GM12892 (cell line): ENCODE measurements around the gene NFIC.

Source experiments
- POLR2A ChIP-seq: IDR thresholded peaks from 2 replicates; pipeline ENCODE4 v1.6.1; 2011; ENCODE audit warnings: low read depth, low read length, control low read depth
- POLR2AphosphoS5 ChIP-seq: IDR thresholded peaks from 2 replicates; pipeline ENCODE4 v1.6.1; 2011; ENCODE audit warnings: low read depth, low read length, control low read depth
- TAF1 ChIP-seq: IDR thresholded peaks from 2 replicates; pipeline ENCODE4 v1.6.1; 2011; ENCODE audit warnings: low read depth, mild to moderate bottlenecking, control low read depth, low read length, borderline replicate concordance

DNA sequence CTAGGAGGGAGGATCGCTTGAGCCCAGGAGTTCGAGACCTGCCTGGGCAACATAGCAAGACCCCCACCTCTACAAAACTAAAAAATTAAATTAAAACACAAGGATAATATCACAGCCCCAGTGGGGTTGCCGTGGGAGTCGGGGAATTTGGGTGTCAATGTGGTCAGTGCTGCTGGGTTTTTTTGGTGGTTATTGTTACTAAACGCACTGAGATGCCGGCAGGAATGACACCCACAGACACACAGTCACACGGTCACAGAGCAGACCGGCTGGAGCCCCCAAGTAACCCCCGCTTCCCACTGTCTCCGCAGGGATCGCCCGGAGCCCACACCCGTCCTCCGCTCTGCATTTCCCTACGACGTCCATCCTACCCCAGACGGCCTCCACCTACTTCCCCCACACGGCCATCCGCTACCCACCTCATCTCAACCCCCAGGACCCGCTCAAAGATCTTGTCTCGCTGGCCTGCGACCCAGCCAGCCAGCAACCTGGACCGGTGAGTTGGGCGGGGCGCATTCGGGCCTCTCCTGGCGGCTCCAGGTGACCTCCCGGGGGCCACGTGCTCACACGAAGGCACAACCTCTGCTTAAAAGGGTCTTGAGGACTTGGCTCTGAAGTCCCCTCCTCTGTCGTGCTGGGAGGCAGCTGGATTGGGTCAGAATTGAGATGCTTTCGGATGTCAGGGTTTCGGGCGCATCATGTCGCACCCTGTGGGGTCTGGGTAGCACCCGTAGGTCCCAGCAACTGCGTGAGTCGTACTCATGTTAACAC is 86.0 kb downstream of the NFIC start:
- TF ChIP-seq POLR2A: no peak
- TF ChIP-seq POLR2AphosphoS5: no peak
- TF ChIP-seq TAF1: no peak
